Peyer's patch (tissue), 4 donors: ENCODE measurements around the gene SAMHD1. TPM values are rescaled to one million over a fixed set of nuclear protein-coding genes. Genes with fewer than 3 reads are reported as not detected.
"Not testable (repeated sequence)": the region's sequence is repeated elsewhere in the genome, so short reads cannot be mapped to it uniquely, and the experiment has no call there.

Source experiments
- DNase-seq, 3 donors: peaks; one replicate each; pipeline ENCODE4 v3.0.0-alpha.2; 2017 to 2019
- H3K27ac ChIP-seq, 4 donors: fragments of 200-600 bp; sonication (generic); one replicate each; pipeline ENCODE4 v1.5.1; 2016 to 2019
- H3K27me3 ChIP-seq, 2 donors: fragments of 200-600 bp; sonication (generic); one replicate each; pipeline ENCODE4 v1.5.1; 2019
- H3K36me3 ChIP-seq, 3 donors: fragments of 200-600 bp; sonication (generic); one replicate each; pipeline ENCODE4 v1.5.1; 2016 to 2019
- H3K4me1 ChIP-seq, 4 donors: fragments of 200-600 bp; sonication (generic); one replicate each; pipeline ENCODE4 v1.5.1; 2016 to 2019
- H3K4me3 ChIP-seq, 4 donors: fragments of 200-600 bp; sonication (generic); 1 replicate in 3 of 4; 2 replicates in 1 of 4; pipeline ENCODE4 v1.5.1; 2016 to 2019; ENCODE audit warnings: mild to moderate bottlenecking in 1 of 4
- H3K9me3 ChIP-seq, 4 donors: fragments of 200-600 bp; sonication (generic); one replicate each; pipeline ENCODE4 v1.5.1; 2016 to 2019; ENCODE audit warnings: mild to moderate bottlenecking in 1 of 4
- POLR2A ChIP-seq, 2 donors: fragments of 450-650 bp; IDR thresholded peaks; one replicate each; pipeline ENCODE4 v1.5.1; 2017; ENCODE audit warnings: antibody characterized with exemption in 2 of 2, mild to moderate bottlenecking in 2 of 2, moderate library complexity in 2 of 2
- total RNA-seq, 4 donors: library from RNA; depleted of rRNA; stranded (reverse); fragments of >200 nt; gene quantifications; one replicate each; pipeline ENCODE4 v1.1.0, GENCODE V29; 2016
- TF ChIP-seq, protein P1 (sequence below), 6 experiments: fragments of 450-650 bp in 4 of 6; fragments of 200-600 bp in 2 of 6; sonication (generic) in 1 of 6; IDR thresholded peaks; one replicate each; pipeline ENCODE4 v1.5.1; 2017 to 2019; ENCODE audit warnings: antibody characterized with exemption in 6 of 6, mild to moderate bottlenecking in 3 of 6, moderate library complexity in 1 of 6

Gene SAMHD1
- total RNA-seq, 4 donors from 2014 or later, result 26.4 to 195 (median 77.5) TPM

GRCh38 chr20:36950414-36951197 lies 902 bp downstream of the SAMHD1 start:
- Histone ChIP-seq H3K36me3 (peaks cover 0 to 7% (median 0%) of the 10 kb centered on the region in 3 donors), H3K27ac (peak overlapping the region; percentile 85 to 96 (median 90)), H3K27me3 (no peaks in the 10 kb centered on the region), H3K4me3 (peak overlapping the region; percentile 68 to 98 (median 84)), H3K9me3 (no peaks in the 10 kb centered on the region), H3K4me1 (peaks cover 0 to 27% (median 5%) of the 10 kb centered on the region in 4 donors)
- DNase-seq, result peak in 1 of 3 donors; percentile 43
- TF ChIP-seq, protein P1, sequence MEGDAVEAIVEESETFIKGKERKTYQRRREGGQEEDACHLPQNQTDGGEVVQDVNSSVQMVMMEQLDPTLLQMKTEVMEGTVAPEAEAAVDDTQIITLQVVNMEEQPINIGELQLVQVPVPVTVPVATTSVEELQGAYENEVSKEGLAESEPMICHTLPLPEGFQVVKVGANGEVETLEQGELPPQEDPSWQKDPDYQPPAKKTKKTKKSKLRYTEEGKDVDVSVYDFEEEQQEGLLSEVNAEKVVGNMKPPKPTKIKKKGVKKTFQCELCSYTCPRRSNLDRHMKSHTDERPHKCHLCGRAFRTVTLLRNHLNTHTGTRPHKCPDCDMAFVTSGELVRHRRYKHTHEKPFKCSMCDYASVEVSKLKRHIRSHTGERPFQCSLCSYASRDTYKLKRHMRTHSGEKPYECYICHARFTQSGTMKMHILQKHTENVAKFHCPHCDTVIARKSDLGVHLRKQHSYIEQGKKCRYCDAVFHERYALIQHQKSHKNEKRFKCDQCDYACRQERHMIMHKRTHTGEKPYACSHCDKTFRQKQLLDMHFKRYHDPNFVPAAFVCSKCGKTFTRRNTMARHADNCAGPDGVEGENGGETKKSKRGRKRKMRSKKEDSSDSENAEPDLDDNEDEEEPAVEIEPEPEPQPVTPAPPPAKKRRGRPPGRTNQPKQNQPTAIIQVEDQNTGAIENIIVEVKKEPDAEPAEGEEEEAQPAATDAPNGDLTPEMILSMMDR (IDR thresholded peaks at IDR 0.05), result no peak
- TF ChIP-seq POLR2A (IDR thresholded peaks at IDR 0.05), result no peak

DNA sequence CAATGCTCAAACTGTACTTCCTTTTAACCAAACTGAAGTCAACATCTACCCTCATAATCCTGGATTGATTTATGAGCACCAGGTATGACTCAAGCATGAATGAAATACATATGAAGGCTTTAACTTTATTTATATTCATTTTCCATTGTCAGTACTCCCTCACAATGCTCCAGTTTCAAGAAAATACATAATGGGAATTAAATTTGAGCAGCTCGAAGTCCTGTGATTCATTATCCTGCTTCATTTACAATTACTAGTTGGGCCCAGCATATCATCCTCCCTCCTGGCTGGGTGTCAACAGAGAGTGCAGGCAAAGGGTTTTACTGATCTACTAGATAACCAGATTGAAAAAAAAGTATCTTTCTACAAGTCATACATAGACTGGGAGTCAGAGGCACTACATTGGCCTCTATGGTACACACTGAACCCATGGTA lies 10.1 kb downstream of the SAMHD1 start:
- H3K4me3 ChIP-seq, result no peak overlapping the region
- DNase-seq, result peak in 2 of 3 donors; percentile 4 to 47
- peaks cover 0 to 43% (median 0%) of the 10 kb centered on the region in 3 donors for H3K36me3 ChIP-seq

GRCh38 chr20:36937402-36937770 lies 14.1 kb downstream of the SAMHD1 start:
- H3K4me1 ChIP-seq, result peaks cover 0 to 53% (median 5%) of the 10 kb centered on the region in 4 donors
- no peak for DNase-seq
- no peak overlapping the region for H3K4me3 ChIP-seq
- no peaks in the 10 kb centered on the region for H3K9me3 ChIP-seq
- H3K36me3 ChIP-seq, result peaks cover 0 to 46% (median 3%) of the 10 kb centered on the region in 3 donors
- no peak for TF ChIP-seq POLR2A (IDR thresholded peaks at IDR 0.05)
- TF ChIP-seq, protein P1 (IDR thresholded peaks at IDR 0.05), result no peak
- no peaks in the 10 kb centered on the region for H3K27me3 ChIP-seq
- peak overlapping the region in 3 of 4 donors; percentile 36 to 59 (median 49) for H3K27ac ChIP-seq

More for the DNA sequence above, 10.1 kb downstream of the SAMHD1 start:
- no peaks in the 10 kb centered on the region for H3K27me3 ChIP-seq
- H3K27ac ChIP-seq, result peak overlapping the region; percentile 23 to 70 (median 54)
- peaks cover 0 to 67% (median 6%) of the 10 kb centered on the region in 4 donors for H3K4me1 ChIP-seq
- no peak for TF ChIP-seq POLR2A (IDR thresholded peaks at IDR 0.05)
- TF ChIP-seq, protein P1 (IDR thresholded peaks at IDR 0.05), result no peak
- no peaks in the 10 kb centered on the region for H3K9me3 ChIP-seq

- H3K4me3 ChIP-seq, H3K27me3 ChIP-seq, H3K9me3 ChIP-seq: not testable (repeated sequence)
- Histone ChIP-seq H3K27ac (peak overlapping the region in 3 of 4 donors; percentile 30 to 69 (median 53)), H3K4me1 (peaks cover 0 to 51% (median 5%) of the 10 kb centered on the region in 4 donors), H3K36me3 (peaks cover 0 to 51% (median 3%) of the 10 kb centered on the region in 3 donors)
- DNase-seq, result peak in 1 of 3 donors; percentile 30
Observed at GRCh38 chr20:36936761-36937401, 14.6 kb downstream of the SAMHD1 start.

DNA sequence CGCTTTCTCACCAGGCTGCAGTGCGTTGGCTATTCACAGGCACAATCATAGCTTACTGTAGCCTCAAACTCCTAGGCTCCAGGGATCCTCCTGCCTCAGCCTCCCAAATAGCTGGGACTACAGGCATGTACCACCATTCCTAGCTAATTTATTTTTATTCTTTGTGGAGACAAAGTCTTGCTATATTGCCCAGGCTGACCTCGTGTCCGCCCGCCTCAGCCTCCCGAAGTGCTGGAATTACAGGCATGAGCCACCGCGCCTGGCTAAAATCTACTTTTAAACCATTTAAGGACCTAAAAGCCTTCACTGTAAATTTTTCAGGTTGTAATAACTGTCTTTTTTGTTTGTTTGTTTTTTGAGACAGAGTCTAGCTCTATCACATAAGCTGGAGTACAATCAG lies 15.2 kb downstream of the SAMHD1 start:
- TF ChIP-seq POLR2A (IDR thresholded peaks at IDR 0.05), result no peak
- TF ChIP-seq, protein P1 (IDR thresholded peaks at IDR 0.05), result no peak
- Histone ChIP-seq H3K27ac (peak overlapping the region in 3 of 4 donors; percentile 30 to 69 (median 53)), H3K27me3 (no peaks in the 10 kb centered on the region)

DNA sequence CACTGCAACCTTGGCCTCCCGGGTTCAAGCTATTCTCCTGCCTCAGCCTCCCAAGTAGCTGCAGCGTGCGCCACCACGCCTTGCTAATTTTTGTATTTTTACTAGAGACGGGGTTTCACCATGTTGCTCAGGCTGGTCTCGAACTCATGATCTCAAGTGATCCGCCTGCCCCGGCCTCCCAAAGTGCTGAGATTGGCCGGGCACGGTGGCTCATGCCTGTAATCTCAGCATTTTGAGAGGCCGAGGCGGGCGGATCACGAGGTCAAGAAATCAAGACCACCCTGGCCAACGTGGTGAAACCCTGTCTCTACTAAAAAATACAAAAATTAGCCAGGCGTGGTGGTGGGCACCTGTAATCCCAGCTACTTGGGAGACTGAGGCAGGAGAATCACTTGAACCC lies 17.9 kb downstream of the SAMHD1 start:
- Histone ChIP-seq H3K36me3 (peaks cover 0 to 63% (median 3%) of the 10 kb centered on the region in 3 donors), H3K4me1 (peaks cover 0 to 38% (median 3%) of the 10 kb centered on the region in 4 donors), H3K27ac (peak overlapping the region in 2 of 4 donors; percentile 13 to 43)
- H3K27me3 ChIP-seq, H3K4me3 ChIP-seq, H3K9me3 ChIP-seq: not testable (repeated sequence)
- DNase-seq, result peak in 1 of 3 donors; percentile 45

More for the DNA sequence above, 15.2 kb downstream of the SAMHD1 start:
- peak in 1 of 3 donors; percentile 15 for DNase-seq
- no peak overlapping the region for H3K4me3 ChIP-seq
- no peaks in the 10 kb centered on the region for H3K9me3 ChIP-seq
- H3K36me3 ChIP-seq, result peaks cover 0 to 56% (median 3%) of the 10 kb centered on the region in 3 donors
- H3K4me1 ChIP-seq, result peaks cover 0 to 51% (median 5%) of the 10 kb centered on the region in 4 donors
